ENCODE measurements around the gene LMTK2. TPM values are rescaled to one million over a fixed set of nuclear protein-coding genes. Genes with fewer than 3 reads are reported as not detected.

Gene LMTK2
- total RNA-seq, 5 donors from 2014 or later (not counting 1 experiment from before 2014, with no cell fraction given) = 15.4 to 26.8 (median 23.4) TPM

GRCh38 chr7:98151884-98152283, 45.2 kb downstream of the LMTK2 start:
- no CpG with 5 or more reads among the region's 5 CpGs for WGBS (ENCODE audit: insufficient coverage)
- H3K9me3 ChIP-seq = no peaks in the 10 kb centered on the region
- Mint-ChIP-seq H3K9me3 (no peaks in the 10 kb centered on the region), H3K4me1 (peaks cover 0 to 3% (median 2%) of the 10 kb centered on the region in 3 donors), H3K36me3 (peaks cover 59% of the 10 kb centered on the region), H3K4me3 (no peak overlapping the region), H3K27ac (no peak overlapping the region), H3K27me3 (no peaks in the 10 kb centered on the region)
- H3K4me3 ChIP-seq (ENCODE audit: control insufficient read depth in 1 of 2, extremely low read depth in 1 of 2, low read length in 1 of 2) = no peak overlapping the region
- H3K36me3 ChIP-seq (ENCODE audit: control insufficient read depth in 2 of 2, extremely low read depth in 1 of 2, insufficient read depth in 1 of 2, low read length in 1 of 2) = peaks cover 6 to 41% of the 10 kb centered on the region in 2 donors
- ATAC-seq (replicated peaks in 1 of 4) (no peak), DNase-seq (no peak)
- H3K4me1 ChIP-seq (ENCODE audit: control insufficient read depth in 1 of 2, extremely low read depth in 1 of 2, insufficient read depth in 2 of 2, low read length in 2 of 2) = no peaks in the 10 kb centered on the region
- no peaks in the 10 kb centered on the region for H3K27me3 ChIP-seq (replicated peaks in 1 of 2; ENCODE audit: control insufficient read depth in 2 of 2, extremely low read depth in 1 of 2, insufficient read depth in 2 of 2, low read length in 1 of 2)
- ChIA-PET CTCF (no interaction called here), POLR2A (no interaction called here)
- H3K27ac ChIP-seq (ENCODE audit: low read length) = no peak overlapping the region

- ATAC-seq (replicated peaks in 1 of 4) (no peak), DNase-seq (no peak)
- H3K27ac ChIP-seq (ENCODE audit: low read length) = no peak overlapping the region
- H3K9me3 ChIP-seq = no peaks in the 10 kb centered on the region
- Mint-ChIP-seq H3K9me3 (no peaks in the 10 kb centered on the region), H3K27me3 (no peaks in the 10 kb centered on the region), H3K36me3 (peaks cover 54% of the 10 kb centered on the region), H3K4me1 (no peaks in the 10 kb centered on the region), H3K4me3 (no peak overlapping the region), H3K27ac (no peak overlapping the region)
- ChIA-PET POLR2A (no interaction called here), CTCF (interaction anchor here in 1 of 2 donors (1.1 kb wide), 1 partner anchor 12 kb away, joined by 3 read pairs; no protein-coding TSS in a partner anchor)
- peaks cover 7 to 48% of the 10 kb centered on the region in 2 donors for H3K36me3 ChIP-seq (ENCODE audit: control insufficient read depth in 2 of 2, extremely low read depth in 1 of 2, insufficient read depth in 1 of 2, low read length in 1 of 2)
- H3K27me3 ChIP-seq (replicated peaks in 1 of 2; ENCODE audit: control insufficient read depth in 2 of 2, extremely low read depth in 1 of 2, insufficient read depth in 2 of 2, low read length in 1 of 2) = no peaks in the 10 kb centered on the region
- H3K4me3 ChIP-seq (ENCODE audit: control insufficient read depth in 1 of 2, extremely low read depth in 1 of 2, low read length in 1 of 2) = no peak overlapping the region
- 95% methylated on average over 5 of the region's 5 CpGs for WGBS (ENCODE audit: insufficient coverage)
- H3K4me1 ChIP-seq (ENCODE audit: control insufficient read depth in 1 of 2, extremely low read depth in 1 of 2, insufficient read depth in 2 of 2, low read length in 2 of 2) = no peaks in the 10 kb centered on the region
Measured at GRCh38 chr7:98156700-98157099, 50.0 kb downstream of the LMTK2 start.

GRCh38 chr7:98157761-98158160, 51.1 kb downstream of the LMTK2 start:
- ATAC-seq (replicated peaks in 1 of 4) (no peak), DNase-seq (no peak)
- Histone ChIP-seq H3K4me1 (ENCODE audit: control insufficient read depth in 1 of 2, extremely low read depth in 1 of 2, insufficient read depth in 2 of 2, low read length in 2 of 2) (no peaks in the 10 kb centered on the region), H3K27ac (ENCODE audit: low read length) (no peak overlapping the region), H3K9me3 (no peaks in the 10 kb centered on the region), H3K4me3 (ENCODE audit: control insufficient read depth in 1 of 2, extremely low read depth in 1 of 2, low read length in 1 of 2) (no peak overlapping the region), H3K36me3 (ENCODE audit: control insufficient read depth in 2 of 2, extremely low read depth in 1 of 2, insufficient read depth in 1 of 2, low read length in 1 of 2) (peaks cover 4 to 38% of the 10 kb centered on the region in 2 donors), H3K27me3 (replicated peaks in 1 of 2; ENCODE audit: control insufficient read depth in 2 of 2, extremely low read depth in 1 of 2, insufficient read depth in 2 of 2, low read length in 1 of 2) (no peaks in the 10 kb centered on the region)
- H3K27ac Mint-ChIP-seq = no peak overlapping the region
- ChIA-PET POLR2A (no interaction called here), CTCF (no interaction called here)
- no peaks in the 10 kb centered on the region for H3K4me1 Mint-ChIP-seq
- no peak overlapping the region for H3K4me3 Mint-ChIP-seq
- no peaks in the 10 kb centered on the region for H3K9me3 Mint-ChIP-seq
- WGBS (ENCODE audit: insufficient coverage) = 89% methylated on average over 3 of the region's 4 CpGs
- no peaks in the 10 kb centered on the region for H3K27me3 Mint-ChIP-seq
- H3K36me3 Mint-ChIP-seq = peaks cover 47% of the 10 kb centered on the region

GRCh38 chr7:98162758-98163157, 56.1 kb downstream of the LMTK2 start:
- ChIA-PET CTCF (interaction anchor here (0.5 to 1.4 kb wide), 3 partner anchors 11 to 139 kb away, joined by 3 to 6 read pairs (median 5); partner anchors contain the start of gene LMTK2 (in 1 of the 2)), POLR2A (no interaction called here)
- no peaks in the 10 kb centered on the region for H3K9me3 Mint-ChIP-seq
- 100% methylated on average over 2 of the region's 3 CpGs for WGBS (ENCODE audit: insufficient coverage)
- H3K4me1 ChIP-seq (ENCODE audit: control insufficient read depth in 1 of 2, extremely low read depth in 1 of 2, insufficient read depth in 2 of 2, low read length in 2 of 2) = no peaks in the 10 kb centered on the region
- H3K4me3 Mint-ChIP-seq = no peak overlapping the region
- ATAC-seq (replicated peaks in 1 of 4) = no peak
- H3K9me3 ChIP-seq = no peaks in the 10 kb centered on the region
- H3K27ac ChIP-seq (ENCODE audit: low read length) = no peak overlapping the region
- H3K4me3 ChIP-seq (ENCODE audit: control insufficient read depth in 1 of 2, extremely low read depth in 1 of 2, low read length in 1 of 2) = no peak overlapping the region
- H3K36me3 ChIP-seq (ENCODE audit: control insufficient read depth in 2 of 2, extremely low read depth in 1 of 2, insufficient read depth in 1 of 2, low read length in 1 of 2) = peaks cover 0 to 5% of the 10 kb centered on the region in 2 donors
- H3K27me3 ChIP-seq (replicated peaks in 1 of 2; ENCODE audit: control insufficient read depth in 2 of 2, extremely low read depth in 1 of 2, insufficient read depth in 2 of 2, low read length in 1 of 2) = no peaks in the 10 kb centered on the region
- peaks cover 6 to 10% (median 8%) of the 10 kb centered on the region in 3 donors for H3K4me1 Mint-ChIP-seq
- no peaks in the 10 kb centered on the region for H3K27me3 Mint-ChIP-seq
- no peak overlapping the region for H3K27ac Mint-ChIP-seq
- peaks cover 9% of the 10 kb centered on the region for H3K36me3 Mint-ChIP-seq
- DNase-seq = no peak

GRCh38 chr7:98163269-98163668, 56.6 kb downstream of the LMTK2 start:
- Mint-ChIP-seq H3K27ac (no peak overlapping the region), H3K4me3 (no peak overlapping the region), H3K9me3 (no peaks in the 10 kb centered on the region), H3K27me3 (no peaks in the 10 kb centered on the region), H3K4me1 (peaks cover 11 to 15% (median 11%) of the 10 kb centered on the region in 3 donors), H3K36me3 (peaks cover 9% of the 10 kb centered on the region)
- no peaks in the 10 kb centered on the region for H3K27me3 ChIP-seq (replicated peaks in 1 of 2; ENCODE audit: control insufficient read depth in 2 of 2, extremely low read depth in 1 of 2, insufficient read depth in 2 of 2, low read length in 1 of 2)
- ATAC-seq (replicated peaks in 1 of 4) (no peak), DNase-seq (no peak)
- H3K4me1 ChIP-seq (ENCODE audit: control insufficient read depth in 1 of 2, extremely low read depth in 1 of 2, insufficient read depth in 2 of 2, low read length in 2 of 2) = no peaks in the 10 kb centered on the region
- H3K36me3 ChIP-seq (ENCODE audit: control insufficient read depth in 2 of 2, extremely low read depth in 1 of 2, insufficient read depth in 1 of 2, low read length in 1 of 2) = peaks cover 0 to 5% of the 10 kb centered on the region in 2 donors
- POLR2A ChIA-PET = no interaction called here
- CTCF ChIA-PET = interaction anchor here (0.5 to 1.2 kb wide), 2 partner anchors 10 to 140 kb away, joined by 3 to 5 read pairs; no protein-coding TSS in a partner anchor
- 88% methylated on average over 6 of the region's 7 CpGs for WGBS (ENCODE audit: insufficient coverage)
- H3K9me3 ChIP-seq = no peaks in the 10 kb centered on the region
- H3K4me3 ChIP-seq (ENCODE audit: control insufficient read depth in 1 of 2, extremely low read depth in 1 of 2, low read length in 1 of 2) = no peak overlapping the region
- H3K27ac ChIP-seq (ENCODE audit: low read length) = no peak overlapping the region

GRCh38 chr7:98163704-98164494, 57.2 kb downstream of the LMTK2 start:
- Histone ChIP-seq H3K4me3 (ENCODE audit: control insufficient read depth in 1 of 2, extremely low read depth in 1 of 2, low read length in 1 of 2) (no peak overlapping the region), H3K36me3 (ENCODE audit: control insufficient read depth in 2 of 2, extremely low read depth in 1 of 2, insufficient read depth in 1 of 2, low read length in 1 of 2) (peaks cover 0 to 5% of the 10 kb centered on the region in 2 donors), H3K27me3 (replicated peaks in 1 of 2; ENCODE audit: control insufficient read depth in 2 of 2, extremely low read depth in 1 of 2, insufficient read depth in 2 of 2, low read length in 1 of 2) (no peaks in the 10 kb centered on the region), H3K27ac (ENCODE audit: low read length) (no peak overlapping the region), H3K4me1 (ENCODE audit: control insufficient read depth in 1 of 2, extremely low read depth in 1 of 2, insufficient read depth in 2 of 2, low read length in 2 of 2) (peaks cover 0 to 2% of the 10 kb centered on the region in 2 experiments), H3K9me3 (no peaks in the 10 kb centered on the region)
- Mint-ChIP-seq H3K27me3 (no peaks in the 10 kb centered on the region), H3K9me3 (no peaks in the 10 kb centered on the region), H3K36me3 (peaks cover 9% of the 10 kb centered on the region), H3K4me3 (no peak overlapping the region), H3K4me1 (peaks cover 15 to 18% (median 17%) of the 10 kb centered on the region in 3 donors), H3K27ac (no peak overlapping the region)
- DNase-seq = no peak
- CTCF ChIA-PET = interaction anchor here (0.5 to 6.6 kb wide), 3 partner anchors 96 to 142 kb away, joined by 3 to 82 read pairs (median 30); no protein-coding TSS in a partner anchor
- POLR2A ChIA-PET = interaction anchor here in 1 of 2 donors (0.6 to 0.8 kb wide), 2 partner anchors 109 to 967 kb away, joined by 3 read pairs; no protein-coding TSS in a partner anchor
- no peak for ATAC-seq (replicated peaks in 1 of 4)
- 100% methylated on average over 2 of the region's 16 CpGs for WGBS (ENCODE audit: insufficient coverage)

Measured in T-cell (primary cell).